GM21447 (cell line): ENCODE data around the gene NEUROD2.

ENCODE experiments used
- ATAC-seq: cut with Tn5 transposase; IDR thresholded peaks from one replicate; pipeline ENCODE4 v1.9.1; 2021; ENCODE audit not compliant: unreplicated experiment

NEUROD2 gene

DNA sequence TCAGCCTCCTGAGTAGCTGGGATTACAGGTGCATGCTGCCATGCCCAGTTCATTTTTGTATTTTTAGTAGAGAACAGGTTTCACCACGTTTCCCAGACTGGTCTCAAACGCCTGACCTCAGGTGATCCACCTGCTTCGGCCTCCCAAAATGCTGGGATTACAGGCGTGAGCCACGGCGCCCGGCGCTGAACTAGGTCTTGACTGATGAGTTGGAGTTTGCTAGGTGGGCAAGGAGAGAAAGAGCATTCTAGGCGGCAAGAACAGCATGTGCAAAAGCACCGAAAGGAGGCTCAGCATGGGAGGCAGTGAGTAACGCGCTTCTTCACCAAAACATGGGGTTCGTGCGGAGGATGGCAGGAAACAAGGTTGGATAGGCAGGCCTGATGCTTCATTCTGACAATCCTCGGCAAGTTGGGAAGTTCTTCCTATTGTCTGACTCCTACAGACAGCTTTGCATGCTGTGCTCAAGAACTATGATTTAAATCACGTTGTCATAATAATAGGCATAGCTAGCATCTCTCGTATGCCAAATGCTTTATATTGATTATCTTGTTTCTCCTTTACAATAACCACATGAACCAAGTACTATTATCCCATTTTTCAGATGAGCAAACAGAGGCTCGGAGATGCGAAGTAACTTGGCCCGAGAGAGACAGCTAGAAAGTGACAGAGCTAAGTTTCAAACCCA lies 26.5 kb downstream of the NEUROD2 start:
- no peak for ATAC-seq

DNA sequence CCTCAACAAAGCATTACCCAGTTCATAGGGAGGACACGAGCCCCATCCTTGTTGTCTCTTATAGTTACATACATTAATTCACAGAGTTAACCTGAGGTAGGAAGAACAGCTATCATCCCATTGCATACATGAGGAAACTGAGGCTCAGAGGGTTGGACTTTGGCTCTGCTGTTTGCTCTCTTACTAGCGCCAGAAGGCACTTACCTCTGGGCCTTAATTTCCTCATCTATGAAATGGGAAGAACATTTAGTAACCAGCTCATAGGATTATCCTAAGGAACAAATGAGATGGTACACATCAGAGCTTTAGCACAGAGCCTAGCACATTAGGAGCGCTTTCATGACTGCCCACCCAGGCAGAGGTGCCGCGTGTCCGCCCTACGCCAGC lies 27.6 kb downstream of the NEUROD2 start:
- no peak for ATAC-seq

DNA sequence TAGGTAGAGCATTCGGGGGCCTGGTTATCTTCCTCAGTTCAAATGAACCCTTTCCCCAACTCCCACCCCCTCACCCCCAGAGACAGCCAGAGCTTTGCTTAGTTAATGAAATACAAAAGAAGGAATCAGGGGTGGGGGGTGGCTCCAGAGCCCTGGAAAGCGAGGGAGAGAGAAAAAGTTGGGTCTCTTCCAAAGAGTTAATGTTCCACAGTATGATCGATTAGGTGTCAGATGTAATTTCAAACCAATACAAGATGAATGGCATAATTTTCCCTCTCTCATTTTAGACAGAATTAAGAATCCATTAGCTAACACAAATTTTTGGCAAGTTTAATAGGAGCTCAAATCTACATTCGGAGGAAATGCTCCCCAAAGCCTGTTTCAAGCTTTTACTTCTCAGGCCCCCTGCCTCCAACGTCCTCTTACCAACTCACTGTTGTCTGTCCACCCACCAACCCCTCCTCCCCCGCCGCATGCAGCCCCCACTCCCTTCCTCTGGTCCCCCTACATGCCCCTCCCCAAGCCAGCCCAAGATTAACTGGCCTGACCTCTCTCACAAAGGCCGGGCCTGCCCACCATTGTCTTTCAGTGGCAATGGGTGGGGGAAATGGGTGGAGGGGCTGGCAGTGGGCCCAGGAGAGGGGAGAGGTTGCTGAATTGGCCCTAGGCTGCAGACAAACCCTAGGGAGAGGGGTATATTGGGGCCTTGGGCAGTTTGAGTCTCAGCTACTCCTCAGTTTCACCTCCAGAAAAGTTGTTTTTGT lies 28.2 kb downstream of the NEUROD2 start:
- ATAC-seq, result no peak

DNA sequence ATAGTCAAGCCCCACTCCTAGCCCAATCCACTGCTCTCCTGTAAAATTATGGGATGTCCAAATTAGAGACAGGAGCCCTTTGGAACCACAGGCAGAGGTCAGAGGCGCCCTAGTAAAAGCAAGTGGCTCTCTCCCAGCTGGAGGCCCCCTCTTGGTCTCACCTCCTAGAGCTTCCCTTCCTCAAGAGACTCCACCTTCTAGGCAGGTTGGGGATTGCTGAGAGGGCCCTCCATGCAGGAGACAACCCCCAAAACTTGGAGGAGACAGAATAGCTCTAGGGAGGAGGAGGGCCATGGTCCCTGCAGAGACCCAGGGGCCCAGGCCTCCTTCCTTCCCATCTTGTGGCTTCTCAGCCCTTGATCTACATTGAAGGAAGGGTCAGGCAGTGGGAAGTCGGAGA lies 29.4 kb downstream of the NEUROD2 start:
- no peak for ATAC-seq

DNA sequence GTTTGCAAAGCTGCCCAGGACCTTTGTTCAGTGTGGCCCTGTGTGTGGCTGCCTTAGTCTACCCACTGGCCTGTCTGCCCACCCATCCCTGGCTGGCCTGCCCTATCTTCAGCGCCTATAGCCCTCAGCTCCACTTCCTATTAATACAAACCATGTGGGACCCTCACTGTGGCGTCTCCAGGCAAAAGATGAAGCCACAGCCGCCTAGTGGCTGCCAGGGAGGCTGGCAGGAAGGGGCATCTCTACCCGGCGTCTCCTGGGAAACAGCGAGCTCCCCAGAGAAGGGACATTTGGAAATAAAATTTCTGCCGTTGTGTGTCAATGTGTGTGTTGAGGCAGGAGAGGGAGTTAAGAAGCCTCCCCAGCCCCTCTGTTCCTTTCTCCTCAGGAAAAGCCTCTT lies 31.5 kb downstream of the NEUROD2 start:
- ATAC-seq, result no peak

DNA sequence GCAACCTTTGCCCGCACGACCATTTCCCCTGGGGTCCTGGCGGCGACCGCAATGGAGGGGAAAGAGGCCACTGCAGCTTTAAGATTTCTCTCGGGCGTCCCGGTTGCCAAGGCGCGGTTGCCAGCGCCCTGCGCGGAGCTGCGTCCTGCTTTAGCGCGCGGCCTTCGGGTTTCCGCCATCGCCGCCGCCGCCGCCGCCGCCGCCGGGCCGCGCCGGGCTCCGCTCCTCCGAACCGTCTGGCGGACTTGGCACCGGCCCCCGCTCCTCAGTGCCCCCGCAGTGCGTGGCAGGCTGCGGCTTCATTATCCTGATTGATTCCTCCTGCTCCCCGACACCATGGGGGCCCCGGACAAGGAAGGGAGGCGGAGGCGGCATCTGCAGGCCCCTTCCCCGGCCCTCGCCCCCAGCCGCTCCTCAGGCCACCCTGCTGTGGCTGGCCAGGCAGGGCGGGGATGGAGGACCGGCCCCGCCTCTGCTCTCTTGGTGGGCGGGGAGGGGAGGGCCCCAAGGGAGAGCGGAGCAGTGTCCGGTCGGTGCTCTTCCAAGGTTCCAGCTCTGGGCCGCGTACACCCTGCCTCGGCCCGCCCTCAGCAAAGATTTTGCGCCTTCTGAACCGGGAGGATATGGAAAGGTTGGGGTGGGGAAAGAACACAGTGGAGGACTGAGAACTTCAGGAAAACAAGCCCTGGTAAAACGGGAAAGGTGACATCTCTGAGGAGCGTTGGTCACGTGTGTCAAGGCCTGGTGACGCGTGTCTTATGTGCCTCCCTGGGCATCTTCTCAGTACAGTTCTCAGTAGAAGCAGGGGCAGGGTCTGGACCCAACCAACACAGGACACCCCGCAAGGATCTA lies 34.0 kb downstream of the NEUROD2 start:
- ATAC-seq, result no peak

DNA sequence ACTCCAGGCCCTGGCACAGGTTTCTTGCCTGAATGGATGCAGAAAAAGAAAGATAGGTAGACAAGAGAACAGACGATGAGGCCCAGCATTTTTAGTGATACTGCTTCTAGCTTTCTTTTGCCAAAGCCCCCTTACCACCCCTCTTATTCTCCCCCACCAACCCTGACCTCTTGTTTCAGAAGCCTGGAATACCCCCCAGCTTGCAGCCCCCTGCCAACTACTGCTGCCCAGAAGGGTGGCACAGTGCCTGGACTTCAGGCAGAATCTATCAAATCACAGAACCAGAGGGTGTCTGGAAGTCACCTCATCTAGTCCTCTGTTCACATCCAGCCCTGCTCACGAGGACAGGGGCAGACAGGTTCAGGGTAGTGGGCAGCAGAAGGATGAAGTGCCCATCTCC lies 35.6 kb downstream of the NEUROD2 start:
- no peak for ATAC-seq

DNA sequence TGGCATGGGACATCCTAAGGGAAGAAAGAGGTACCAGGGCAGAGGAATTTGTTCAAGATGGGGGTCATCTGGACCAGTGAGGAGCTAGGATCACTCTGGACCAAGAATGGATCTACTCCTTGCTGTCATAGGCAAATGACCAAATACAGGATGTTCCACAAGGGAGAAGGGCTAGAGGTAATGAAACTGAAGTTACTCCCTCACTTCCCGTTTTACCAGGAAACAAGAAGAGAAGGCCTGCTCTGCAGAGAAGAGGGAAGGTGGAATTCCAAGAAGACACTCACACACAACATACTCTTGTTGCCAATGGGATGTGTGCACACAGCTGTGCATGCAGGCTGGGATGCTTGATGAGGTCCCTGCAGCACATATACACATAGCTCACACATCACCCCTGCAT lies 38.6 kb downstream of the NEUROD2 start:
- no peak for ATAC-seq

DNA sequence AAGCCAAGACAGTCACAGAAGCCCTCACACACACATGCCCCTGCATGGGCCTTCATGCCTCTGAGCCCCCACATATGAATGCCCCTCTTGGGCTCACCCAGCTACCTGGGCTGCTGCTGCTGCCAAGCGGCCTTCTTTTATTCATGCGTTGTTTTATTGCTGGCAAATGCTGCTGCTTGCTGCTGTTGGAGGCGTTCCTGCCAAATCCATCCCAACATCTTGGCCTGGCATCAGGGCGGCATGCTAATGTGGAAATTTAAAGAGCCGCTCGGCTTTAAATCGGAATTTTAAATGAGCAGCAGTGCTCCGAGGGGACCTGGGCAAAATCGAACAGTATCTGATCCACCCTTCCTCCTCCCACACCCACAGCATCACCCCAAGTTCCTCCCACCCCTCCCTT lies 39.0 kb downstream of the NEUROD2 start:
- no peak for ATAC-seq

DNA sequence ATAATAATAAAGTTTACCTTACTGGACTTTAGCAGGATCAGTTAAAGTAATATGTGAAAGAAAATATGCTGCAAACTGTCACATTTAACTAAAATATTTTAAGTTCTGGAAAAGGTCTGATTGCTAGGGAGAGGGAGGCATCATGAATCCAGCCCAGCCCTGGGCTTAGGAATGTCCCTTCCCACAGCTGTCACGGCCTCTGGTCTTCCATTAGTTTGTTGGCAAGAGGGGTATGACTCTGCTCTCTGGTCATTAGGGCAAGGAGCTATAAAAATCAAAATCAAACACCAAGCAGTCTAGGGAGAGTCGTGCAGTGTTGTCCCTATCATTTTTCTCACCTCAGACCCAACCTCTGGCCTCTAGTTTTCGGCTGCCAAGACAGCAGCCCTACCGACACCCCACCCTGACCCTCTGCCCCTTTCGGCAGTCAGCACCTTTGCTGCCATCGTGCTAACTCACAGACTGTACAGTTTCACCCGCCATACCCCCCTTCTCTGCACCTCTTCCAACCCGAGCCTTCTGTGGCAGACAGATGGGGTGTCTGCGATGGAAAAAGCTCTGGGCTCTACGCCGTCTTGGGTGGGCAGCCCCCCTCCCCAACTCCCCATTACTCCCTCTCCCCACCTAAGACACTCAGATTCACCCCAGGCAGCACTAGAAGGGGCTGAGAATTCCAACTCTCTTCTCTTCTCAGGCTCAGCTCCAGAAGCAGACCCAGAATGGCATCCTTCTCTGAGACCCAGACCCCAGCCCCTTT lies 41.4 kb downstream of the NEUROD2 start:
- no peak for ATAC-seq

DNA sequence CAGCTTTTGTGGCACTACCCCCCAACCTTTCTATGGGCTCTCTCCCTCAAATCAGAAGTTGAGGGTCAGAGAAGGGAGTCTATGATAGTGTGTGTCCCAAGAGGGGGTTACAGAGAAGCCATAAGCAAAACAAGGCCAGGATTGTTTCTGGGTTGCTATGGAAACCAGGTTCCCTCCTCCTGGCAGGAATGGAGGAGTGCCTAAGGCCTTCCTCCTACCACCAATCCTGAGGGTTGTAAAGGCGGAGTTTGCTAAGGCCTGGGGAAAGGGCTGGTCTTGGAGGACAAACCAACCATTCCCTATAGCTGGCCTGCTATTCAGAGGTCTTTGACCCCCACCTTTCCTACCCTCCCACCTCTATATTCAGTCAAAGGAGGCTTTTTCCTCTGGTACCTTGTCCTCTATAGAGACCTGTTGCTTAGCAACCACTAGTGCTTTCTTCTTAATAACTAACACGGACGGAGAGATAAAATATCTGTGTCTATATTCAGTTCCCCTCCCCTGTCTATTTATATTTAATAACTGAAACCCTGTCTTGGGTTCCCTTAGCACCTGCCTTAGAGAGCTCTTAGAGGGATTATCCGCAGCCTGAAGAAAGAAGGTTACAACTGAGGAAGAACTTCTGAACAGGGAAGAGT lies 43.4 kb downstream of the NEUROD2 start:
- ATAC-seq, result no peak

DNA sequence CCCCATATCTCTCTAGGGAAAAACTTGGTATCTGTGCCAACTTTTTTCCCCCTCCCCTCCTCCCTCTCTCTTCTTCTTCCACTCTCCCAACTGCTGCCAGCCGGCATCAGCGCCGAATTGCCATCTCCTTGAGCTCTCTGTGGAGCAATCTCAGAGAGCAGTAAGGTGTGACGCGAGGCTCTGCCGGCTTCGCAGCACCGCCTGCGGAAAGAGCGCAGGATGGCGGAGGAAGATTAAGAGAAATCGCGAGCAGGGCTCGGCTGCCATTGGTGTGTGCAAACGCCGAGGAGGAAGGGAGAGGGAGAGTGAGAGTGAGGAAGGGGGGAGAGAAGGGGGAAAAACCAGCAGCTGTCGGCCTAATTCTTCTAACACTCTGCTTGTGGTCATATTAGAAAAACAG lies 44.2 kb downstream of the NEUROD2 start:
- no peak for ATAC-seq

DNA sequence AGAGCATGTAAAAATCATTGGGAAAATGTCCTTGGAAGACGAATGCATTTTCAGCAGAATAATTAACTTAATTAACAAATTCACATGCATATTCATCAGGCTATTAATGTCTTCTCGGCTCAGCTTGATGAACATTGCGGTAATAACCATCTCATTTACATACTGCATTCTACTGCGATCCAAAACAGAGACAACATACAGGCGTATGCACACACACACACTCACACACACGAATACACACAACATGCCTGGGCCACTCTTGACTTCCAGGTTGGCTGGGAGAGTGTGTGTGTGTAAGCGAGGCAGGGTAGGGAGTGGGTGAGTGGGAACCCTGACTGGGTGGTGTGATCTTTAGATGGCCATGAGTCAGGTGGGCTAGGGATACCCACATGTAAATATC lies 44.7 kb downstream of the NEUROD2 start:
- ATAC-seq, result no peak

DNA sequence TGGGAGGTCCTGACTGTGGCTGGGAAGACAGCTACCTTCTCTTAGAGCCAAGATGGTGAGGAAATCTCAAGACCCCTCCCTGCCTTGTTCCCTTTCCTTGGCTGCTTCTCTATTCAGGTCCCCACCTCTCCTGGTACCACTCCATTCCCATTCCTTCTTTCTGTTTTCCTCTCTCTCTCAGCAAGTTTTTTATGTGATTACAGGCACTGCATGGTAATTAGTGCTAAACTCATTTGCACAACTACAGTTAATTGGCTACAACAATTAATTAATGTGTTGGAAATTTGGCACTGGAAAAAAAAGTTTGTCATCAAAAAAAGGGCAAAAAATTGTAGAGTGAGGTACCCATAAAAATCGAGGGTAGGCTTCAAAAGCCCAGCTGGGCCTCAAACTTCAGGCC lies 45.3 kb downstream of the NEUROD2 start:
- ATAC-seq, result no peak

DNA sequence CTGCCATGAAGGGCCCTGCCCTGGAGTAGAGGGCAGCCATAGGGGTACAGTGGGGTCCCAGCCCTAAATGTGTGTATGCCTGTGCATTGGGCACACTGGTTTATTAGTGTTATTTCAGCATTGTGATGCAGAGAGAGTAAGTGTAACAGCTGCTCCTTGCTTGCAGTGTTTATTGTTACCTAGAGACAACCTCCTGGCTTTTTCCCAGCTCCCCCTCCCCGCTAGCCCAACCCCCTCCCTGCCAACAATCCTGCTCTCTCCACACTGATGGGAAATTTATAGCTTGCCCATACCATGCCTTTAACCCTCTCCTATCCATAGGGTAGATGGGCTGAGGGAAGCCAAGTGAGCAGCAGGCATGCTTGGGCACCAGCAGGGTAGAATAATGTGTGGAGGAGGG lies 51.3 kb downstream of the NEUROD2 start:
- no peak for ATAC-seq

DNA sequence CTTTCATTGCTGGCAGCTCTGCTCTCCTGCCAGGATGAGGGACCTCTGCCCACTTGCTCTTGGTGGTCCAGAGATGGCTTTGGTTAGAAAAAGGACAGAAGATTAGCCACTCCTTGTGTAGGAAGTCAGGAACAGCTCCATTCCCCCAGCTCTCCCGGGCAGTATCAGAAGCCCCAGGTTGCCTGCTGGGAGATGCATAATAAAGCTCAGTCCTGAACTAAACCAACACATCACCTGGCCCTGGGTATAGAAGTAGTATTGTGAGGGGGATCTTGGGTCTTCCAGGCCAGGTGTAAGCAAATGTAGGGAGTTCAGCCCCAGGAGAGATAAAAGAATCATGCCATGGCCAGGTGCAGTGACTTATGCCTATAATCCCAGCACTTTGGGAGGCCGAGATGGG lies 52.4 kb downstream of the NEUROD2 start:
- no peak for ATAC-seq
